Epidermal melanocyte (primary cell): Measurements from ENCODE around the gene GTF3C5.
A peak's percentile ranks its signal among the peaks of the same experiment; 100 is the strongest.
"Not testable (repeated sequence)": the region's sequence is repeated elsewhere in the genome, so short reads cannot be mapped to it uniquely, and the experiment has no call there.

Experiments used
- DNase-seq: peaks from one replicate; pipeline ENCODE4 v3.0.0; 2011; ENCODE audit warnings: low spot score; ENCODE audit not compliant: insufficient read length

GTF3C5 gene

GRCh38 chr9:133088146-133088750 is 57.5 kb downstream of the GTF3C5 start:
- no peak for DNase-seq

GRCh38 chr9:133088756-133089155 is 58.0 kb downstream of the GTF3C5 start:
- no peak for DNase-seq

GRCh38 chr9:133089271-133089671 is 58.5 kb downstream of the GTF3C5 start:
- DNase-seq = no peak

DNA sequence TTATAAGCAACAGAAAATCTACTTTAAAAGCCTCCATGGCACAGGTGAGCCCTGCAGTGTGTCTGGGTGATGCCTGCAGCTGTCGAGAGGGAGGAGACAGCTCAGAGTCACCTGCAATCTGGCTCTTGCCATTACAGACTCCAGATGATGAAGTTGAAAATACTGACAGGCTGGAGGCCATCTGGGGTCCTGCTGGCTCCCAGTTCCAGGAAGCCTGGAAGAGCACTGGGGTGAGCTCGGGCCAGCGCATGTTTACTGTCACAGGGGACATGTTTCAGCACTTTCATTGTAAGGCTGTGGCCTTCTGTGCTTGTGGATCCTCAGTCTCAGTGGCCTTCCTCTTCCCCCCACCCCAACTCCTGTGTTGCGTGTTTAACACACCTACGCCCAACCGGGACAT is 59.4 kb downstream of the GTF3C5 start:
- no peak for DNase-seq

- no peak for DNase-seq
These were observed 60.1 kb downstream of the GTF3C5 start for GRCh38 chr9:133090752-133091385.

GRCh38 chr9:133094351-133094750 is 63.6 kb downstream of the GTF3C5 start:
- DNase-seq = not testable (repeated sequence)

- no peak for DNase-seq
These were observed 64.1 kb downstream of the GTF3C5 start for GRCh38 chr9:133094842-133095393.

- DNase-seq = no peak
These were observed 67.4 kb downstream of the GTF3C5 start for GRCh38 chr9:133098104-133098754.

- DNase-seq = no peak
These were observed 68.1 kb downstream of the GTF3C5 start for GRCh38 chr9:133098871-133099270.

DNA sequence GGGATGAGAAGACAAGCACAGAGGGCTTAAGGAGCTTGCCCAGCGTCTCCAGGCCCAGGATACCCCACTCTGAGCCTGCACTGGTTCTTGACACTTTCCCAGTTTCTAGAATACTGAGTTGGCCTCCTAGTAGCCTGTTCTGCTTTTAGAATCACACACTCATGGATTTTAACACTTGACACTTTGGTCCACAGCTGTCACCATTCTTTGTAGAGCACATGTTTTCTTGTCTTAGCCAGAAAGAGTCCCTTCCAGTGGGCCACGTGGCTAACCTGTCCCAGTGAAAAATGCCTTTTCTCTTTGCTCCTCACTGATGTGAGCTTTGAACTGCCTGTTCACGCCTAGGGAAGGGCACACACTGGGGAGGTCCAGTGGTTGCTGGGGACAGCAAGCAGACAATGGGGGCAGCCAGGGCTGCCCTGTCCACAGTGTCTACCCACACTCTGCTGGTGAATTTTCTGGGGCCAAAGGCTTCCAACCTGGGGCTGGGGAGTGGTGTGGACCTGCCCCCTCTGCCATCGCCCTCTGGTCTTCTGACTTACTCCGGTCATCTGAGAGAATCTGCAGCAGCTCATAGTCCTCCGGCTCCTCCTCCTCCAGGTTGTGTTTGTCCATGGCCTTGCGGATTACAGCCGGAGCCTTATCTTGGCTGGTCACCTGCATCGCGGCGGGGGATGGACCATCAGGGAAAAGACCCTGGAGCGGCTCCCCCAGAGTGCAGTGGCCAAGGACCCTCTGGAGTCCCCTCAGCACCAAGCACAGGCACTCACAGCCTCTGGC is 69.1 kb downstream of the GTF3C5 start:
- no peak for DNase-seq

GRCh38 chr9:133100506-133101355 is 69.9 kb downstream of the GTF3C5 start:
- DNase-seq = no peak

GRCh38 chr9:133101356-133102189 is 70.8 kb downstream of the GTF3C5 start:
- DNase-seq = no peak

DNA sequence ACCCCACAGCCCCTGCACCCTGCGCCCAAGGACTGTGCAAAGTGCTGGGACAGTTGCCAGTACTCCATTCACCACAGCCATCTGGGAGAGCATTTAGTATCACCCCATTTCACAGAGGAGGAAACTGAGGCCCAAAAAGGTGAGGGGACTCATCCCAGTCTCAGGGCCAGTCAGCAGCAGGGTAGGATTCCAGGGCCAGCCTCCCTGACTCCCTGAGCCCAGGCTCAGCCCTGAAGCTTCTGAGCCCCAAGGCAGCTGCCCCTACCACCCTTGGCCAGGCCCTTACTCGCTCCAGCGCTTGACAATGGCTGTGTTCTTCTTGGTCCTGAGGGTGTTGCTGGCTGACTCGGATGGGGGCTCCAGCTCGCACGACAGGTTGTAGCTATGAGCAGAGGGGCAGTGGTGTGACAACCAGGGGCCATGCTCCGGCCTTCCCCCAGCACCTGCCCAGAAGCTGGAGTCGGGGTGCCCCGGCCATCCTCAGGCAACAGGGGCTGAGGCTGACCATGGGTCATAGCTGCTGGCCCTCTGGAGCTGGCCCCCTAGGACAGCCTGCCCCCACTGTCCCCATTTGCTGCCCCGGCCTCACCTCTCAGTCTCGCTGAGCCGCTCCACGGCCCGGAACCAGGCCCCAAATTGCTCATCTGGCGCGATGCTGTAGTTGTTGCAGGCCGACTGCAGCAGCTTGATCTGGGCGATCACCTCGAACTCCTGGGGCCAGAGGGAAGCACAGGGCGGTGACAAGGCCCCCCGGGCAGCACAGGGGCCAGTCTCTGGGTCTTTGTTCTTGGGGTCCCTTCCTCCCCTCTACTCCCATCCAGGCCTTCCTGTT is 71.6 kb downstream of the GTF3C5 start:
- DNase-seq = no peak

GRCh38 chr9:133103183-133103986 is 72.6 kb downstream of the GTF3C5 start:
- DNase-seq = peak; percentile 70

- no peak for DNase-seq
These were observed 73.2 kb downstream of the GTF3C5 start for GRCh38 chr9:133103987-133104505.

GRCh38 chr9:133104718-133105460 is 74.1 kb downstream of the GTF3C5 start:
- DNase-seq = no peak

DNA sequence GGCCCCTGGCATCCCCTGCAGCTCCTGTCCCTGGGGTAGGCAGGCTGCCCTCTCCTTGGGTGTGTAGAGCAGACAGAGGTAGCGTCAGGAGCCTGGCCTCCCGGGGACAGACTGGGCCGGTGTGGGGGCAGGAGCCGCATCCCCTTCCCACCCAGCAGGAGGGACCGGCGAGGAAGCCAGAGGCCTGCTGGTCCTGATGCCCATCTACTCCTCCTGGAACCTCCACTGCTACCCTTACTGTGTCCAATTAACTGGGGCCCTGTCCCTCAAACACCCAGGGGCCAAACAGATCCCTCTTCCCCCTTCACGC is 74.6 kb downstream of the GTF3C5 start:
- DNase-seq = no peak
